ENCODE results near the gene GSTM4.
"Not testable (repeated sequence)": the region's sequence is repeated elsewhere in the genome, so short reads cannot be mapped to it uniquely, and the experiment has no call there.

Gene GSTM4

GRCh38 chr1:109639841-109640184 is 16.1 kb upstream of the GSTM4 start:
- no peak for DNase-seq

- DNase-seq: no peak
Observed at GRCh38 chr1:109640285-109640865, 15.5 kb upstream of the GSTM4 start.

GRCh38 chr1:109641078-109641740 is 14.7 kb upstream of the GSTM4 start:
- no peak for DNase-seq

DNA sequence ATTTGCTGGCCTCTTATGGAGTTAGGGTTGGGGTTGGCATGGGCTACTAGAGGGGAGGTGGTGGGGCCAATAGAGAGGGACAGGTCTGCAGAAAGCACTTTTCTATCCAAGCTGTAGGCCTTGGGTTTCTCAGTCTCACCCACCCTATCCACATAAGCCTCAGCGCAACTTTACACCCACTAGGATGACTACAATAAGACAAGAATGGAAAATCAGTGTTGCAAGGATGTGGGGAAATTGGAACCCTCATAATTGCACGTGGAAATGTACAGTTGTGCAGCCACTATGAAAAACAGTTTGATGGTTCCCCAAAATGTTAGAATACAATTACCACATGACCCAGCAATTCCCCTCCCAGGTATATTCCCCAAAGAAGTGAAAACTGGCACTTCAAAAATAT is 14.0 kb upstream of the GSTM4 start:
- DNase-seq: no peak

- no peak for DNase-seq
Observed at GRCh38 chr1:109642626-109643025, 13.3 kb upstream of the GSTM4 start.

DNA sequence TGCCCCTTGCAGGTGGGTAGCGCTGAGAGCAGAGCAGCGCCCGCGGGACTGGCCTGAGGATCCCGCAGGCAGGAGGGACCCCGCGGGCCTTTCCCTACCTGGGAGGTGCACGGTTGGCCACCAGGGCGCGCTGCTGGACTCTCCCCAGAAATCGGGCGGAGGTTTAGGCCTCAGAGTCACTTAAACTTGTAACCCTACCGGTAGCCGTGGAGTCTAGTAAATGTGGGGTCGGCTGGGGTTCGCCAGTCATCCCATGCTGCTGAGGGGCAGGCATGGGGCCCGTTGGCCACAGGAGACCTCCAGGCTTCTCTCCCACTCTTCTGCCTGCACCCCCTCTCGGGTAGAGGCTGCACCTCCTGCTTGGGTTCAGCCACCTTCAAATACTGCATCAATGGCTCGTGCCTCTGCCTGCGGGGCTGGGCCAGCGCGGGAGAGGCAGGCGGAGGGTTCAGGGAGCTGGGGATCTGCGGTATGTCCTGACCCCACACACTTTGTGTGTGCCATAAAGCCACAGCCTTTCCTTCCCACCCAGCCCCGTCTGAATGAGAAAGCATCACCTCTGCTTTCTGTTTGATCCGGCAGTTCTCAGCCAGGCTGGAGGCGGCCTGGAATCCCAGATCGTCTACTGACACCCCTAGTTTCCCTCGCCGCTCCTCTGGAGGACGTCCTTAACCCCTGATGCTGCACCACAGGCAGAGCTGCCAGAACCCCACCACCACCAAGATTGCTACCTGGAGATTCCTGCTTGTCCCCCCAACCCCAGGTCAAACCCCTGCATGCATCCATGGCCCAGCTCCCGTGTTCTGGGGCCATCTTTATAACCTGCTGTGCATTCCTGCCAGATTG is 12.3 kb upstream of the GSTM4 start:
- DNase-seq: no peak

DNA sequence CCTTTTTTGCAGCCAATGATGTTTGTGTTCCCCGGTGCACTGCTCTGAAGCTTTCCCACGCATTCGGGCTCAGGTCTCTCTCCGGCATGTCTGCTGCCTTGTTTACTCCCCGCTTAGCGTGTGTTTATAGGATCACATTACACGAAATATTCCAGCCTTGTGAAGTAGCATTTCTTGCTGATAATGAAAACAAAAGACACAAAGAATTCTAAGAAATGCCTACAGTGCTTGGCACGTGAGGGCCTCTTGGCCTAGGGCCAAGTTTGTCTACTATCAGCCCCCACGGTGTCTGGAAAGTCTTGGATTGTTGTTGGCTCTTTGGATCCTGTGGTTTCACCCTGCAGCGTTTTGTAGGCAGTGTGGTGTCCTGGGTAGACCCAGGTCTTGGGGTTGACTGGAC is 11.2 kb upstream of the GSTM4 start:
- DNase-seq: no peak

GRCh38 chr1:109649491-109649914 is 6.4 kb upstream of the GSTM4 start:
- no peak for DNase-seq

- no peak for DNase-seq
Observed at GRCh38 chr1:109650609-109651008, 5.3 kb upstream of the GSTM4 start.

- DNase-seq: no peak
Observed at GRCh38 chr1:109652402-109652801, 3.5 kb upstream of the GSTM4 start.

DNA sequence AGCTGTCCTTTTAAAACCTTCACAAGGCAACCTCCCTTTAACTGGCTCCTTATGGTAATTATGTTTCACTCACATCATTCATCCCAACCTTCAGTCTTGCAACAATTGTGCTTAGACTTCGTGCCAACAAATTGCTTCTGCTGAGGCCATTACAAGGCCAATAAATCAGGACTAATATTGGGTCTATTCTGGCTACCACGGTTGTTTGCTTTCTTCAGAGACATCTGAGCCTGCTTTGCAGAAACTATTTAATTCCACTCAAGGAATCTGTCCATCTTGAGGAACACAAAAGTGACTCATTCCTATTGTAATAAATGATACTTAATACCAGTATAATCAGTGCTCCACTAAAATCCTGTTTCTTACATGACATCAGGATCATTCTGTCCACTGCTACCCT is 2.6 kb upstream of the GSTM4 start:
- no peak for DNase-seq

GRCh38 chr1:109654519-109654918 is 1.4 kb upstream of the GSTM4 start:
- DNase-seq: no peak

GRCh38 chr1:109657395-109657794 is 1.5 kb downstream of the GSTM4 start:
- DNase-seq: no peak

- DNase-seq: no peak
Observed at GRCh38 chr1:109657970-109658369, 2.1 kb downstream of the GSTM4 start.

DNA sequence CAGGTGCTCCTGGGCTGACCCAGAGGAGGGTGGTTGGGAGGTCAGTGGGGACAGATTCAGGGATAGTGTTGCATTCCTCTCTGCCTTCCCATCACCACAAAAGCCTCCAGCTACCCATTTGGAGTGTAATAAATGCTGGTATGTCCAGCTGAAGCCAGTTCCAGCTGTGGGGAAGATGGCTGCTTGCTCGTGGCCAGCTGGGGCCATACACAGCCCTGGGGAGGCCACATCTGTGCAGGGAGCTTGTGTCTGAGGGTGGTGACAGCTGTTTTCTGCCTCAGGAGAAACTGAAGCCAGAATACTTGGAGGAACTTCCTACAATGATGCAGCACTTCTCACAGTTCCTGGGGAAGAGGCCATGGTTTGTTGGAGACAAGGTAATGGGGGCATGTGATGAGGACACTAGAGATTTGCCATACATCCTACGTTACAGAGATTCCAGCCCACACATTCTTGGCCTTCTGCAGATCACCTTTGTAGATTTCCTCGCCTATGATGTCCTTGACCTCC is 2.7 kb downstream of the GSTM4 start:
- DNase-seq: no peak

DNA sequence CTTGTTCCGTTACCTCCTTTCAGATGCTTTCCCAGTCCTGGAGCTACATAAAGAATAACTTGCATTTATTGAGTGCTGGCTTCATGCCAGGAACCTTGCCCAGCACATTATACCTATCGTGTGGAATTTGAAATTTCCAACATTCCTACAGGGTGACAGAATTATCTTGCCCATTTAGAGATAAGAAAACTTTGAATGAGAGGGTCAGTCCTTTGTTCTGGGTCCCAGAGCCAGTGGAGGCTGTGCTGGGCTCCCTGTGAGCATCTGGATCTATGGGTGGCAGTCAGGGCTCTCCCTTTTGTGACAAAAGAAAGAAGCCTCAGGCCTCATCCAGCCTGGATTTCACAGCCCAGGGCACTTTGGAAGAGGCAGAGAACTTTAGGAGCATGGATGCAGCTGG is 3.2 kb downstream of the GSTM4 start:
- no peak for DNase-seq

GRCh38 chr1:109659997-109660690 is 4.2 kb downstream of the GSTM4 start:
- DNase-seq: no peak

DNA sequence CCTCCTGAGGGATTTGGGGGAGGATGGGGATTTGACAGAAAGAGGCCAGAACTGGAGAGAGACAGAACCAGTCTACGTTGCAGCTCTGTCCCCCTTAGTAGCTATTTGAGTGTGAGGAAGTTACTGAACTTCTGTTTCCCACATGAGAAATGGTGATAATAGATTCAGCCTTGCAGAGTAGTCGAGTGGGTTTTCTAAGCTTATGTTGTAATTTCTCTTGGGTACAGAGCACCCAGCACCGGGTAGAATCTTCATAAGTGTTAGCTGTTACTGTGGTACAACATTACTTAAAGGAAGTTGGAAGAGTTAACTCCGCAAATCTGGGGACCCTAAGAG is 4.8 kb downstream of the GSTM4 start:
- not testable (repeated sequence) for DNase-seq

- DNase-seq: no peak
Observed at GRCh38 chr1:109661391-109661790, 5.5 kb downstream of the GSTM4 start.

DNA sequence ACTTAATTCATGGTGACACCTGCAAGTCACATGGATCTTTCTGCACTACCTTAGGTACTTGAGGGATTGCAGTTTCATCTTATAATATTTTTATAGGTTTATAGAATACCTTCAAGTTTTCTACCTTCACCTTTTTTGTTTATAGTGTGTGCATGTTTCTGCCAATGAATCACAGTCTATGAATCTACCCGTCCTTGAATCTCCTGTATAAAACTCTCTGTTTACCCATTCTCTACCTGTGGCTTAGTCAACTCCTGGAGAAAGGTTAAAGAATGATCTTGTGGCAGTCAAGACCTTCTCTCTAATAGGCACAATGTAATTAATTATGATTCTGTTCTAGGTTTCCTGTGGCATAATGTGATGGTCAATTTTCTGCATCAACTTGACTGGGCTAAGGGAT is 8.8 kb downstream of the GSTM4 start:
- no peak for DNase-seq

GRCh38 chr1:109667452-109668122 is 11.7 kb downstream of the GSTM4 start, which contains the start of gene GSTM2:
Gene GSTM2, plus strand, starts transcription at chr1:109668057. Its CDS starts 59 bp downstream, at chr1:109668116.
- DNase-seq: peak; percentile 68

DNA sequence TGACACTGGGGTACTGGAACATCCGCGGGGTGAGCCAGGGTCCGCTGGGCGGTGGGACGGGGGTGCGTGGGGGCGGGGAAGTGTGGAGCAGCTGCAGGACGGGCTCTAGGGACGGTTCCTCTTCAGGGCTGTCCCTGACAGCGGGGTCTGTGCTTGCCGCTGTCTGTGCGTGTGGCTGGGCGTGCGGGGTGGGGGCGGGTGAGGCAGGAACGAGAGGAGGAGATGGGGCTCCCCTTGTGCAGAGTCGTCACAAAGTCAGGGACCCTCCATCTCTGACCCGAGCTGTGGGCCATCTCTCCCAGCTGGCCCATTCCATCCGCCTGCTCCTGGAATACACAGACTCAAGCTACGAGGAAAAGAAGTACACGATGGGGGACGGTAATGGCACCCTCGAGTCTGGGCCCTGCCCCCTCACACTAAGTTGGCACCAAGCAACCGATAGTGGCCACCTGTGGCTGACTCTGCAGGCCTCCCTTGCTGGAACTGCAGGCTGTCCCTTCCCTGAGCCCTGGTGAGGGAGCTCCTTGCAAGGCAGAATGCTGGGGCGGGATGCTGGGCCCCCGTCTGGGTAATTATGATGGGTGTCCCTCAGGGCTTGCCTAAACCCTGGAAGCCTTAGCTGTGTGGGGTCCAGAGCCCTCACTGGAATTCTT is 12.3 kb downstream of the GSTM4 start:
- DNase-seq: no peak

Data from amniotic stem cell (primary cell).